B cell (primary cell): ENCODE measurements around the gene GGA2. TPM values are rescaled to one million over a fixed set of nuclear protein-coding genes. Genes with fewer than 3 reads are reported as not detected.

Experiments used
- ATAC-seq: fragments of 200-7000 bp; cut with Tn5 transposase; one replicate; pipeline ENCODE4 v1.10.0; 2021; ENCODE audit warnings: low read depth, mild to moderate bottlenecking, moderate number of reproducible peaks, moderate library complexity
- CTCF ChIA-PET: fragments of 350-600 bp; sonication (Branson Sonifier 250); formaldehyde crosslinking; loops from one replicate; lab custom pipeline; 2021; ENCODE audit warnings: antibody characterized with exemption, inconsistent platforms; lab: Charles Lee
- POLR2A ChIA-PET: fragments of 350-600 bp; sonication (Branson Sonifier 250); formaldehyde crosslinking; loops from one replicate; lab custom pipeline; 2021; ENCODE audit warnings: antibody characterized with exemption; lab: Charles Lee
- DNase-seq: peaks from one replicate; pipeline ENCODE4 v3.0.0; 2013
- H2AFZ ChIP-seq: 2 replicates; pipeline ENCODE4 v1.6.1; 2012; ENCODE audit warnings: mild to moderate bottlenecking, low read depth, low read length; ENCODE audit not compliant: insufficient read depth, poor library complexity, severe bottlenecking
- H3K27ac ChIP-seq, 2 donors: 1 replicate in 1 of 2; 2 replicates in 1 of 2; pipeline ENCODE4 v1.5.1; 2012 to 2013; ENCODE audit warnings: low read length in 2 of 2, mild to moderate bottlenecking in 2 of 2, moderate library complexity in 1 of 2
- H3K27me3 ChIP-seq, 4 experiments: fragments of 200-600 bp in 1 of 4; sonication (generic) in 1 of 4; replicated peaks in 1 of 4; 1 replicate in 2 of 4; 2 replicates in 2 of 4; pipeline versions ENCODE4 v1.6.1 to v1.7.0; 2013 to 2016; ENCODE audit warnings: low read length in 3 of 4, mild to moderate bottlenecking in 2 of 4, mixed read lengths in 1 of 4, moderate library complexity in 1 of 4; ENCODE audit not compliant: insufficient read depth in 4 of 4, control insufficient read depth in 3 of 4; ENCODE audit errors: control extremely low read depth in 1 of 4
- H3K36me3 ChIP-seq, 2 experiments: replicated peaks in 1 of 2; 1 replicate in 1 of 2; 2 replicates in 1 of 2; pipeline versions ENCODE4 v1.6.1 to v1.7.1; 2013; ENCODE audit warnings: low read length in 1 of 2; ENCODE audit not compliant: insufficient read depth in 2 of 2, control insufficient read depth in 1 of 2; ENCODE audit errors: control extremely low read depth in 1 of 2, extremely low read depth in 1 of 2
- H3K4me1 ChIP-seq, 2 donors: fragments of 200-600 bp in 1 of 2; sonication (generic) in 1 of 2; 1 replicate in 1 of 2; 2 replicates in 1 of 2; pipeline versions ENCODE4 v1.5.1 to v1.6.1; 2013 to 2017; ENCODE audit warnings: low read length in 2 of 2; ENCODE audit not compliant: control insufficient read depth in 2 of 2, insufficient read depth in 2 of 2
- H3K4me2 ChIP-seq: replicated peaks from 2 replicates; pipeline ENCODE3; 2012; ENCODE audit warnings: mild to moderate bottlenecking, low read depth, low read length; ENCODE audit not compliant: poor library complexity, severe bottlenecking
- H3K4me3 ChIP-seq, 5 experiments: fragments of 200-600 bp in 1 of 5; sonication (generic) in 1 of 5; 1 replicate in 3 of 5; 2 replicates in 2 of 5; pipeline versions ENCODE4 v1.5.1 to v1.7.0; 2011 to 2016; ENCODE audit warnings: low read length in 4 of 5, mild to moderate bottlenecking in 4 of 5, low read depth in 2 of 5, control low read depth in 1 of 5, moderate library complexity in 1 of 5; ENCODE audit not compliant: insufficient read depth in 1 of 5; ENCODE audit errors: control extremely low read depth in 1 of 5, extremely low read depth in 1 of 5
- H3K79me2 ChIP-seq: fragments of 200-600 bp; sonication (generic); one replicate; pipeline ENCODE4 v1.6.0; 2016; ENCODE audit warnings: low read length; ENCODE audit not compliant: control insufficient read depth, insufficient read depth
- H3K9ac ChIP-seq: fragments of 200-600 bp; sonication (generic); 2 replicates; pipeline ENCODE4 v1.6.1; 2017; ENCODE audit warnings: mild to moderate bottlenecking, low read length, moderate library complexity
- H3K9me3 ChIP-seq, 3 donors: one replicate each; pipeline versions ENCODE4 v1.6.1 to v1.7.1; 2013; ENCODE audit warnings: low read length in 2 of 3; ENCODE audit not compliant: control insufficient read depth in 2 of 3, insufficient read depth in 1 of 3; ENCODE audit errors: control extremely low read depth in 1 of 3
- H4K20me1 ChIP-seq: 2 replicates; pipeline ENCODE4 v1.6.0; 2012; ENCODE audit warnings: mild to moderate bottlenecking, low read length; ENCODE audit not compliant: insufficient read depth, control insufficient read depth, poor library complexity, severe bottlenecking
- H3K27ac Mint-ChIP-seq: one replicate; pipeline ENCODE4 v1.8.0; 2021; ENCODE audit warnings: mixed read lengths
- H3K27me3 Mint-ChIP-seq: one replicate; pipeline ENCODE4 v1.8.0; 2021; ENCODE audit warnings: mixed read lengths
- H3K4me1 Mint-ChIP-seq: one replicate; pipeline ENCODE4 v1.8.0; 2021; ENCODE audit warnings: mixed read lengths
- H3K4me3 Mint-ChIP-seq: one replicate; pipeline ENCODE4 v1.8.0; 2021; ENCODE audit warnings: mixed read lengths
- H3K9me3 Mint-ChIP-seq: one replicate; pipeline ENCODE4 v1.8.0; 2022; ENCODE audit warnings: mixed read lengths; ENCODE audit not compliant: insufficient read depth
- EZH2 ChIP-seq: IDR thresholded peaks from 2 replicates; pipeline ENCODE4 v1.6.1; 2012; ENCODE audit warnings: borderline replicate concordance, low read depth, mild to moderate bottlenecking, moderate library complexity, low read length; ENCODE audit not compliant: insufficient read depth, poor library complexity, severe bottlenecking
- WGBS: methylation state at CpG from one replicate; pipeline ENCODE4 v1.1.5; 2013; ENCODE audit warnings: missing lambda C conversion rate; ENCODE audit not compliant: insufficient coverage; 5-methylcytosine and 5-hydroxymethylcytosine counted together
- intact Hi-C: fragments of 100-400 bp; cut with micrococcal nuclease; formaldehyde crosslinking; loops from one replicate; pipeline ENCODE4 v1.10.0; 2022
- polyA plus RNA-seq: library from polyadenylated mRNA; depleted of rRNA; stranded (reverse); fragments of >200 nt; gene quantifications from 2 replicates; pipeline ENCODE4 v1.2.3, GENCODE V29; 2012
- total RNA-seq, 2 donors: library from RNA; stranded (reverse); fragments of 120-200 nt in 1 of 2; gene quantifications; 1 replicate in 1 of 2; 2 replicates in 1 of 2; pipeline versions ENCODE4 v1.2.3 to v1.2.4, GENCODE V29; 2013 to 2022
- TF ChIP-seq, protein P1 (sequence below): fragments of 200-600 bp; IDR thresholded peaks from one replicate; pipeline ENCODE4 v1.8.0; 2022; ENCODE audit warnings: antibody characterized with exemption, mild to moderate bottlenecking

The GGA2 gene
- total and polyA plus RNA-seq, 2 donors (not counting 1 experiment from before 2014, with no cell fraction given) = 227 to 832 TPM

DNA sequence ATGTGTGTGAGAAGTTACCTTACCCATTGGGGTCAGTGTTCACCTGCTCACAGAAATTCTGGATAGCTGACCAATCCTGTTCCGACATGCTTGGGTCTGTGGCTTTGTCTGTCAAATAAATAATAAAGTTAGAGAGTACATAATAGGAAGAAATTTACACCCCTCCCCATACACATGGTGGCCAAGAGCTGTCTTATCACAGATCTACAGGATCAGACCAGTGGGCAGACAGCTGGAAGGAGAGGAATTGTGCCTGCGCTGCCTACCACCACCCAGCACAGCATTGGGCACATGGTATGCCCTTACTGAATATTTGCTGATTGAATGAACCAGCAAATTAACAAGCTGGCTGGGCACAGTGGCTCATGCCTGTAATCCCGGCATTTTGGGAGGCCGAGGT, 14.6 kb downstream of the GGA2 start:
- H3K9me3 Mint-ChIP-seq = no peaks in the 10 kb centered on the region
- H3K9ac ChIP-seq = no peak overlapping the region
- peaks cover 45 to 51% of the 10 kb centered on the region in 2 donors for H3K4me1 ChIP-seq
- peaks cover 100% of the 10 kb centered on the region for H3K79me2 ChIP-seq
- ATAC-seq (no peak), DNase-seq (no peak)
- WGBS = 100% methylated on average over 1 of the region's 4 CpGs
- H3K27me3 Mint-ChIP-seq = no peaks in the 10 kb centered on the region
- ChIA-PET CTCF (interaction anchor here (0.7 to 1.7 kb wide), 4 partner anchors 9 to 55 kb away, joined by 3 to 4 read pairs (median 3); no protein-coding TSS in a partner anchor), POLR2A (interaction anchor here (0.7 to 1.2 kb wide), 2 partner anchors 19 to 21 kb away, joined by 3 to 4 read pairs; no protein-coding TSS in a partner anchor)
- peak overlapping the region in 1 of 2 donors; percentile 51 for H3K27ac ChIP-seq
- H3K4me3 ChIP-seq = no peak overlapping the region
- no peak overlapping the region for H3K4me3 Mint-ChIP-seq
- H3K27ac Mint-ChIP-seq = no peak overlapping the region
- intact Hi-C loops = no loop called here
- peaks cover 3 to 74% of the 10 kb centered on the region in 2 experiments for H3K36me3 ChIP-seq
- no peaks in the 10 kb centered on the region for H3K27me3 ChIP-seq
- no peak overlapping the region for H3K4me2 ChIP-seq
- peaks cover 54% of the 10 kb centered on the region for H3K4me1 Mint-ChIP-seq
- no peak overlapping the region for H2AFZ ChIP-seq
- peaks cover 100% of the 10 kb centered on the region for H4K20me1 ChIP-seq
- no peaks in the 10 kb centered on the region for H3K9me3 ChIP-seq
- no peak for TF ChIP-seq EZH2
- TF ChIP-seq, protein P1, sequence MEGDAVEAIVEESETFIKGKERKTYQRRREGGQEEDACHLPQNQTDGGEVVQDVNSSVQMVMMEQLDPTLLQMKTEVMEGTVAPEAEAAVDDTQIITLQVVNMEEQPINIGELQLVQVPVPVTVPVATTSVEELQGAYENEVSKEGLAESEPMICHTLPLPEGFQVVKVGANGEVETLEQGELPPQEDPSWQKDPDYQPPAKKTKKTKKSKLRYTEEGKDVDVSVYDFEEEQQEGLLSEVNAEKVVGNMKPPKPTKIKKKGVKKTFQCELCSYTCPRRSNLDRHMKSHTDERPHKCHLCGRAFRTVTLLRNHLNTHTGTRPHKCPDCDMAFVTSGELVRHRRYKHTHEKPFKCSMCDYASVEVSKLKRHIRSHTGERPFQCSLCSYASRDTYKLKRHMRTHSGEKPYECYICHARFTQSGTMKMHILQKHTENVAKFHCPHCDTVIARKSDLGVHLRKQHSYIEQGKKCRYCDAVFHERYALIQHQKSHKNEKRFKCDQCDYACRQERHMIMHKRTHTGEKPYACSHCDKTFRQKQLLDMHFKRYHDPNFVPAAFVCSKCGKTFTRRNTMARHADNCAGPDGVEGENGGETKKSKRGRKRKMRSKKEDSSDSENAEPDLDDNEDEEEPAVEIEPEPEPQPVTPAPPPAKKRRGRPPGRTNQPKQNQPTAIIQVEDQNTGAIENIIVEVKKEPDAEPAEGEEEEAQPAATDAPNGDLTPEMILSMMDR = no peak

DNA sequence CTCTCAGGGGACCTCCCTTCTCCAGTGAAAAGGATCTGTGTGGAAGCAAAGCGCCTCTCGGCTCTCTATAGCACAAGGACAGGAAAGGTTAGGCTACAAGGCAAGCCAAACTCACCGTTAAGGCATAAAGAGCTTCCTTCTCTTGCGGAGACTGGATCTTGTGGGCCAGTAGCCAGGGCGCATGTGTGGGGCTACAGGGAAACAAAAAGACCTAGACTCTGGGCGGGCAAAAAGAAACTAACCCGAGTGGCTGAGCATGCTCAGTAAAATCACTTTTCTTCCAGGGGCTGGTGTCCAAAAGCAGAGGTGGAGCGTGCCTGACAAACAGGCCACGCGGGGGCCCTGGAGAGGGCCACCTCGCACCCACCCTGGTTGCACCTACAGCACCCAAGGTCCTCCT, 16.1 kb downstream of the GGA2 start:
- POLR2A ChIA-PET = interaction anchor here (0.5 kb wide), 1 partner anchor 129 kb away, joined by 6 read pairs; no protein-coding TSS in a partner anchor
- H3K9me3 ChIP-seq = no peaks in the 10 kb centered on the region
- no peak for TF ChIP-seq EZH2
- TF ChIP-seq, protein P1 = no peak
- Mint-ChIP-seq H3K4me1 (peaks cover 40% of the 10 kb centered on the region), H3K9me3 (no peaks in the 10 kb centered on the region), H3K27me3 (no peaks in the 10 kb centered on the region), H3K27ac (no peak overlapping the region), H3K4me3 (no peak overlapping the region)
- no peak overlapping the region for H3K4me3 ChIP-seq
- no peak overlapping the region for H2AFZ ChIP-seq
- peaks cover 5 to 77% of the 10 kb centered on the region in 2 experiments for H3K36me3 ChIP-seq
- peaks cover 100% of the 10 kb centered on the region for H3K79me2 ChIP-seq
- H3K4me1 ChIP-seq = peaks cover 31 to 36% of the 10 kb centered on the region in 2 donors
- no peak overlapping the region for H3K4me2 ChIP-seq
- H3K27me3 ChIP-seq = no peaks in the 10 kb centered on the region
- intact Hi-C loops = no loop called here
- WGBS = 95% methylated on average over 10 of the region's 11 CpGs
- CTCF ChIA-PET = interaction anchor here (1.2 kb wide), 1 partner anchor 14 kb away, joined by 3 read pairs; no protein-coding TSS in a partner anchor
- no peak overlapping the region for H3K9ac ChIP-seq
- peaks cover 98% of the 10 kb centered on the region for H4K20me1 ChIP-seq
- DNase-seq (no peak), ATAC-seq (no peak)
- H3K27ac ChIP-seq = peak overlapping the region in 1 of 2 donors; percentile 31
